Measurements from ENCODE around the gene UBE2E3.

Gene UBE2E3

GRCh38 chr2:181046833-181047232, 66.4 kb downstream of the UBE2E3 start:
- Histone ChIP-seq H3K9me3 (ENCODE audit: insufficient read depth, low read length, severe bottlenecking) (no peaks in the 10 kb centered on the region), H3K27ac (ENCODE audit: low read length) (no peak overlapping the region), H3K9ac (ENCODE audit: low read depth, low read length) (no peak overlapping the region), H3K27me3 (ENCODE audit: insufficient read depth, low read length, poor library complexity) (no peaks in the 10 kb centered on the region), H3K4me2 (ENCODE audit: insufficient read depth, low read length) (no peak overlapping the region), H3K4me3 (ENCODE audit: low read depth in 1 of 2, low read length in 2 of 2) (no peak overlapping the region), H3K4me1 (ENCODE audit: insufficient read depth, low read length) (no peaks in the 10 kb centered on the region), H3K36me3 (ENCODE audit: insufficient read depth, low read length) (no peaks in the 10 kb centered on the region), H4K20me1 (ENCODE audit: insufficient read depth, low read length) (peaks cover 4% of the 10 kb centered on the region; the same call in 1 of the 2 replicates), H3K79me2 (ENCODE audit: insufficient read depth, low read length) (0 out of 2 replicates have a peak, but pooled peaks cover 5% of the 10 kb centered on the region), H2AFZ (ENCODE audit: low read depth, low read length) (no peak overlapping the region)
- ATAC-seq (ENCODE audit: insufficient read depth, low read depth) (no peak), DNase-seq (no peak)
- TF ChIP-seq EZH2 (IDR thresholded peaks at IDR 0.05; ENCODE audit: borderline replicate concordance, low read depth, low read length, severe bottlenecking) = no peak
- no peak for TF ChIP-seq CTCF (IDR thresholded peaks at IDR 0.05; ENCODE audit: borderline replicate concordance, extremely low read depth, low read length, poor library complexity, severe bottlenecking)

- Histone ChIP-seq H3K4me2 (ENCODE audit: insufficient read depth, low read length) (no peak overlapping the region), H3K79me2 (ENCODE audit: insufficient read depth, low read length) (0 out of 2 replicates have a peak, but pooled peaks cover 2% of the 10 kb centered on the region), H3K4me1 (ENCODE audit: insufficient read depth, low read length) (no peaks in the 10 kb centered on the region), H3K9me3 (ENCODE audit: insufficient read depth, low read length, severe bottlenecking) (no peaks in the 10 kb centered on the region), H3K9ac (ENCODE audit: low read depth, low read length) (no peak overlapping the region), H4K20me1 (ENCODE audit: insufficient read depth, low read length) (no peaks in the 10 kb centered on the region), H3K27ac (ENCODE audit: low read length) (no peak overlapping the region), H3K4me3 (ENCODE audit: low read depth in 1 of 2, low read length in 2 of 2) (no peak overlapping the region), H3K36me3 (ENCODE audit: insufficient read depth, low read length) (no peaks in the 10 kb centered on the region), H3K27me3 (ENCODE audit: insufficient read depth, low read length, poor library complexity) (no peaks in the 10 kb centered on the region), H2AFZ (ENCODE audit: low read depth, low read length) (no peak overlapping the region)
- no peak for DNase-seq
- TF ChIP-seq EZH2 (IDR thresholded peaks at IDR 0.05; ENCODE audit: borderline replicate concordance, low read depth, low read length, severe bottlenecking) (no peak), CTCF (IDR thresholded peaks at IDR 0.05; ENCODE audit: borderline replicate concordance, extremely low read depth, low read length, poor library complexity, severe bottlenecking) (no peak)
- no peak for ATAC-seq (ENCODE audit: insufficient read depth, low read depth)
Observed at GRCh38 chr2:181047829-181048228, 67.4 kb downstream of the UBE2E3 start.

GRCh38 chr2:181051861-181052522, 71.6 kb downstream of the UBE2E3 start:
- Histone ChIP-seq H3K27me3 (ENCODE audit: insufficient read depth, low read length, poor library complexity) (no peaks in the 10 kb centered on the region), H3K9me3 (ENCODE audit: insufficient read depth, low read length, severe bottlenecking) (no peaks in the 10 kb centered on the region), H3K36me3 (ENCODE audit: insufficient read depth, low read length) (no peaks in the 10 kb centered on the region), H3K4me1 (ENCODE audit: insufficient read depth, low read length) (no peaks in the 10 kb centered on the region), H2AFZ (ENCODE audit: low read depth, low read length) (no peak overlapping the region), H3K9ac (ENCODE audit: low read depth, low read length) (no peak overlapping the region), H3K27ac (ENCODE audit: low read length) (no peak overlapping the region), H3K4me3 (ENCODE audit: low read depth in 1 of 2, low read length in 2 of 2) (no peak overlapping the region), H3K79me2 (ENCODE audit: insufficient read depth, low read length) (peaks cover 5% of the 10 kb centered on the region), H4K20me1 (ENCODE audit: insufficient read depth, low read length) (no peaks in the 10 kb centered on the region), H3K4me2 (ENCODE audit: insufficient read depth, low read length) (no peak overlapping the region)
- no peak for ATAC-seq (ENCODE audit: insufficient read depth, low read depth)
- DNase-seq = no peak
- TF ChIP-seq EZH2 (IDR thresholded peaks at IDR 0.05; ENCODE audit: borderline replicate concordance, low read depth, low read length, severe bottlenecking) (no peak), CTCF (IDR thresholded peaks at IDR 0.05; ENCODE audit: borderline replicate concordance, extremely low read depth, low read length, poor library complexity, severe bottlenecking) (no peak)
